HG03139 (cell line): ENCODE measurements around the gene PPP1R3G.

Source experiments
- ATAC-seq: cut with Tn5 transposase; IDR thresholded peaks from one replicate; pipeline ENCODE4 v1.9.1; 2021; ENCODE audit not compliant: unreplicated experiment

PPP1R3G gene

GRCh38 chr6:5071216-5071615 lies 13.9 kb upstream of the PPP1R3G start:
- no peak for ATAC-seq

GRCh38 chr6:5072440-5072839 lies 12.7 kb upstream of the PPP1R3G start:
- no peak for ATAC-seq

- ATAC-seq: no peak
Observed at GRCh38 chr6:5073992-5074391, 11.1 kb upstream of the PPP1R3G start.

GRCh38 chr6:5076931-5077330 lies 8.2 kb upstream of the PPP1R3G start:
- ATAC-seq: no peak

- ATAC-seq: no peak
Observed at GRCh38 chr6:5078121-5078669, 6.9 kb upstream of the PPP1R3G start.

- no peak for ATAC-seq
Observed at GRCh38 chr6:5079692-5080091, 5.4 kb upstream of the PPP1R3G start.

- no peak for ATAC-seq
Observed at GRCh38 chr6:5080574-5080973, 4.6 kb upstream of the PPP1R3G start.

- ATAC-seq: no peak
Observed at GRCh38 chr6:5081182-5081581, 4.0 kb upstream of the PPP1R3G start.

GRCh38 chr6:5081955-5082354 lies 3.2 kb upstream of the PPP1R3G start:
- no peak for ATAC-seq

- ATAC-seq: no peak
Observed at GRCh38 chr6:5082487-5083306, 2.4 kb upstream of the PPP1R3G start.

GRCh38 chr6:5083307-5083583 lies 1.9 kb upstream of the PPP1R3G start:
- ATAC-seq: no peak

GRCh38 chr6:5083813-5084359 lies 1.3 kb upstream of the PPP1R3G start:
- no peak for ATAC-seq

GRCh38 chr6:5084360-5084780 lies 771 bp upstream of the PPP1R3G start:
- ATAC-seq: no peak

GRCh38 chr6:5085648-5086293 lies 630 bp downstream of the PPP1R3G start:
- no peak for ATAC-seq

GRCh38 chr6:5086294-5086890 lies 1.3 kb downstream of the PPP1R3G start:
- ATAC-seq: no peak

GRCh38 chr6:5087389-5087788 lies 2.2 kb downstream of the PPP1R3G start:
- no peak for ATAC-seq

GRCh38 chr6:5088780-5089179 lies 3.6 kb downstream of the PPP1R3G start:
- ATAC-seq: no peak

GRCh38 chr6:5089481-5090438 lies 4.6 kb downstream of the PPP1R3G start:
- ATAC-seq: no peak

- ATAC-seq: no peak
Observed at GRCh38 chr6:5090603-5091002, 5.5 kb downstream of the PPP1R3G start.

GRCh38 chr6:5091210-5092069 lies 6.3 kb downstream of the PPP1R3G start:
- ATAC-seq: no peak
